SK-N-SH (cell line): ENCODE results near the gene FMC1.

Source experiments
- RAD21 ChIP-seq: IDR thresholded peaks from 2 replicates; pipeline ENCODE4 v1.6.1; 2012; ENCODE audit warnings: mild to moderate bottlenecking, low read length
- TF ChIP-seq, protein P1 (sequence below): fragments of 200-600 bp; sonication (generic); IDR thresholded peaks from 2 replicates; pipeline ENCODE4 v1.6.1; 2017; ENCODE audit warnings: antibody characterized with exemption, mild to moderate bottlenecking, moderate library complexity

DNA sequence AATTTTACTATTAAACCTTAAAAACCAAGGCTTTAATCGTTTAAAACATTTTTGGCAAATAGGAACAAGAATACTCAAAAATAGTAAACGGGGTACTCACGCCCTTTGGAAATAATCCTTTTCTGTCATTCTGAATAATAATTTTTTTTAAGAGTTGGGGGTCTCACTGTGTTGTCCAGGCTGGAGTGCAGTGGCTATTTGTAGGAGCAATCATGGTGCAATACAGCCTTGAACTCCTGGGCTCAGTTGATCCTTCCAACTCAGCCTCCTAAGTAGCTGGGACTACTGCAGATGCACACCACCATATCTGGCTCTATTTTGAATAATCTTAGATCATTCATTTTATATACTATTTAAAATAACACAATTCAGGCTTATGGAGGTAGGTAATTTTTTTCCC is 43.5 kb downstream of the FMC1 start:
- TF ChIP-seq RAD21, result no peak
- TF ChIP-seq, protein P1, sequence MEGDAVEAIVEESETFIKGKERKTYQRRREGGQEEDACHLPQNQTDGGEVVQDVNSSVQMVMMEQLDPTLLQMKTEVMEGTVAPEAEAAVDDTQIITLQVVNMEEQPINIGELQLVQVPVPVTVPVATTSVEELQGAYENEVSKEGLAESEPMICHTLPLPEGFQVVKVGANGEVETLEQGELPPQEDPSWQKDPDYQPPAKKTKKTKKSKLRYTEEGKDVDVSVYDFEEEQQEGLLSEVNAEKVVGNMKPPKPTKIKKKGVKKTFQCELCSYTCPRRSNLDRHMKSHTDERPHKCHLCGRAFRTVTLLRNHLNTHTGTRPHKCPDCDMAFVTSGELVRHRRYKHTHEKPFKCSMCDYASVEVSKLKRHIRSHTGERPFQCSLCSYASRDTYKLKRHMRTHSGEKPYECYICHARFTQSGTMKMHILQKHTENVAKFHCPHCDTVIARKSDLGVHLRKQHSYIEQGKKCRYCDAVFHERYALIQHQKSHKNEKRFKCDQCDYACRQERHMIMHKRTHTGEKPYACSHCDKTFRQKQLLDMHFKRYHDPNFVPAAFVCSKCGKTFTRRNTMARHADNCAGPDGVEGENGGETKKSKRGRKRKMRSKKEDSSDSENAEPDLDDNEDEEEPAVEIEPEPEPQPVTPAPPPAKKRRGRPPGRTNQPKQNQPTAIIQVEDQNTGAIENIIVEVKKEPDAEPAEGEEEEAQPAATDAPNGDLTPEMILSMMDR, result no peak
